ENCODE results near the gene GNG2. TPM values are rescaled to one million over a fixed set of nuclear protein-coding genes. Genes with fewer than 3 reads are reported as not detected.

GNG2 gene
- total and polyA plus RNA-seq, 2 experiments from 2014 or later = 9.9 to 14.8 TPM

DNA sequence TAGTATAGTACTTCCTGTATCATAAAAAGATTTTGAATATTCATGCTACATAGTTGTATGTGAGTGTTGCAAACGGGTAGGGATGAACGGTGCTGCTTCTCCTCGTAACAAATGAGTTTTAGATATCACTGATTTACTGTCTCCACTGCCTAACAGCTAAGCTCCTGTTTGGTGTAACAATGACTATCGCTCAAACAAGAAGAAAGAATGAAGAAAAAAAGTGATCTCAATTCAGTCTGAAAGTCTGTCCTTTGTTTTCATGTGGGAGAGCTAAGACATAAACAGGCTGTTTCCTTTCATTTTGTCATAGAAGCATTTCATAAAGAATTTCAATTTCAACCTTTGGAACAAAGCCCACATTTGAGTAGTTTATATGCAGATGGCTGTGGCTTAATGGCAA is 102.9 kb downstream of the GNG2 start (continued):
- TF ChIP-seq, protein P1, sequence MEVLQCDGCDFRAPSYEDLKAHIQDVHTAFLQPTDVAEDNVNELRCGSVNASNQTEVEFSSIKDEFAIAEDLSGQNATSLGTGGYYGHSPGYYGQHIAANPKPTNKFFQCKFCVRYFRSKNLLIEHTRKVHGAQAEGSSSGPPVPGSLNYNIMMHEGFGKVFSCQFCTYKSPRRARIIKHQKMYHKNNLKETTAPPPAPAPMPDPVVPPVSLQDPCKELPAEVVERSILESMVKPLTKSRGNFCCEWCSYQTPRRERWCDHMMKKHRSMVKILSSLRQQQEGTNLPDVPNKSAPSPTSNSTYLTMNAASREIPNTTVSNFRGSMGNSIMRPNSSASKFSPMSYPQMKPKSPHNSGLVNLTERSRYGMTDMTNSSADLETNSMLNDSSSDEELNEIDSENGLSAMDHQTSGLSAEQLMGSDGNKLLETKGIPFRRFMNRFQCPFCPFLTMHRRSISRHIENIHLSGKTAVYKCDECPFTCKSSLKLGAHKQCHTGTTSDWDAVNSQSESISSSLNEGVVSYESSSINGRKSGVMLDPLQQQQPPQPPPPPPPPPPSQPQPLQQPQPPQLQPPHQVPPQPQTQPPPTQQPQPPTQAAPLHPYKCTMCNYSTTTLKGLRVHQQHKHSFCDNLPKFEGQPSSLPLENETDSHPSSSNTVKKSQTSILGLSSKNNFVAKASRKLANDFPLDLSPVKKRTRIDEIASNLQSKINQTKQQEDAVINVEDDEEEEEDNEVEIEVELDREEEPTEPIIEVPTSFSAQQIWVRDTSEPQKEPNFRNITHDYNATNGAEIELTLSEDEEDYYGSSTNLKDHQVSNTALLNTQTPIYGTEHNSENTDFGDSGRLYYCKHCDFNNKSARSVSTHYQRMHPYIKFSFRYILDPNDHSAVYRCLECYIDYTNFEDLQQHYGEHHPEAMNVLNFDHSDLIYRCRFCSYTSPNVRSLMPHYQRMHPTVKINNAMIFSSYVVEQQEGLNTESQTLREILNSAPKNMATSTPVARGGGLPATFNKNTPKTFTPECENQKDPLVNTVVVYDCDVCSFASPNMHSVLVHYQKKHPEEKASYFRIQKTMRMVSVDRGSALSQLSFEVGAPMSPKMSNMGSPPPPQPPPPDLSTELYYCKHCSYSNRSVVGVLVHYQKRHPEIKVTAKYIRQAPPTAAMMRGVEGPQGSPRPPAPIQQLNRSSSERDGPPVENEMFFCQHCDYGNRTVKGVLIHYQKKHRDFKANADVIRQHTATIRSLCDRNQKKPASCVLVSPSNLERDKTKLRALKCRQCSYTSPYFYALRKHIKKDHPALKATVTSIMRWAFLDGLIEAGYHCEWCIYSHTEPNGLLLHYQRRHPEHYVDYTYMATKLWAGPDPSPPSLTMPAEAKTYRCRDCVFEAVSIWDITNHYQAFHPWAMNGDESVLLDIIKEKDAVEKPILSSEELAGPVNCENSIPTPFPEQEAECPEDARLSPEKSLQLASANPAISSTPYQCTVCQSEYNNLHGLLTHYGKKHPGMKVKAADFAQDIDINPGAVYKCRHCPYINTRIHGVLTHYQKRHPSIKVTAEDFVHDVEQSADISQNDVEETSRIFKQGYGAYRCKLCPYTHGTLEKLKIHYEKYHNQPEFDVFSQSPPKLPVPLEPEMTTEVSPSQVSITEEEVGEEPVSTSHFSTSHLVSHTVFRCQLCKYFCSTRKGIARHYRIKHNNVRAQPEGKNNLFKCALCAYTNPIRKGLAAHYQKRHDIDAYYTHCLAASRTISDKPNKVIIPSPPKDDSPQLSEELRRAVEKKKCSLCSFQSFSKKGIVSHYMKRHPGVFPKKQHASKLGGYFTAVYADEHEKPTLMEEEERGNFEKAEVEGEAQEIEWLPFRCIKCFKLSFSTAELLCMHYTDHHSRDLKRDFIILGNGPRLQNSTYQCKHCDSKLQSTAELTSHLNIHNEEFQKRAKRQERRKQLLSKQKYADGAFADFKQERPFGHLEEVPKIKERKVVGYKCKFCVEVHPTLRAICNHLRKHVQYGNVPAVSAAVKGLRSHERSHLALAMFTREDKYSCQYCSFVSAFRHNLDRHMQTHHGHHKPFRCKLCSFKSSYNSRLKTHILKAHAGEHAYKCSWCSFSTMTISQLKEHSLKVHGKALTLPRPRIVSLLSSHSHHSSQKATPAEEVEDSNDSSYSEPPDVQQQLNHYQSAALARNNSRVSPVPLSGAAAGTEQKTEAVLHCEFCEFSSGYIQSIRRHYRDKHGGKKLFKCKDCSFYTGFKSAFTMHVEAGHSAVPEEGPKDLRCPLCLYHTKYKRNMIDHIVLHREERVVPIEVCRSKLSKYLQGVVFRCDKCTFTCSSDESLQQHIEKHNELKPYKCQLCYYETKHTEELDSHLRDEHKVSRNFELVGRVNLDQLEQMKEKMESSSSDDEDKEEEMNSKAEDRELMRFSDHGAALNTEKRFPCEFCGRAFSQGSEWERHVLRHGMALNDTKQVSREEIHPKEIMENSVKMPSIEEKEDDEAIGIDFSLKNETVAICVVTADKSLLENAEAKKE (CRISPR knock-in tag; IDR thresholded peaks at IDR 0.05) = no peak

GRCh38 chr14:51967521-51967920 is 107.1 kb downstream of the GNG2 start:
- peaks cover 3% of the 10 kb centered on the region for H3K27me3 Mint-ChIP-seq (ENCODE audit: insufficient read depth, low read depth, poor library complexity)
- H3K27me3 ChIP-seq (ENCODE audit: insufficient read depth) = no peaks in the 10 kb centered on the region
- H3K4me3 Mint-ChIP-seq = no peak overlapping the region
- no peak overlapping the region for H3K27ac Mint-ChIP-seq
- H3F3A ChIP-seq (replicated peaks; ENCODE audit: low read depth) = no peaks in the 10 kb centered on the region
- H3K36me3 ChIP-seq (ENCODE audit: insufficient read depth) = no peaks in the 10 kb centered on the region
- TF ChIP-seq ZNF114 (CRISPR knock-in tag; IDR thresholded peaks at IDR 0.05) (no peak), JUNB (IDR thresholded peaks at IDR 0.05; ENCODE audit: unreplicated experiment) (no peak), POLR2AphosphoS5 (IDR thresholded peaks at IDR 0.05; ENCODE audit: low read depth) (no peak)
- peaks cover 3% of the 10 kb centered on the region for H3K4me1 Mint-ChIP-seq
- DNase-seq (ENCODE audit: low spot score) (no peak), ATAC-seq (no peak)
- H3K9me3 Mint-ChIP-seq = no peaks in the 10 kb centered on the region
- no peaks in the 10 kb centered on the region for H3K9me2 ChIP-seq (ENCODE audit: insufficient read depth)
- H4K20me1 ChIP-seq (replicated peaks; ENCODE audit: insufficient read depth) = no peaks in the 10 kb centered on the region
- H3K4me2 ChIP-seq = no peak overlapping the region
- no peaks in the 10 kb centered on the region for H3K36me3 Mint-ChIP-seq (ENCODE audit: low read depth)
- H2AFZ ChIP-seq = no peak overlapping the region
- no peaks in the 10 kb centered on the region for H3K79me2 ChIP-seq (replicated peaks; ENCODE audit: insufficient read depth)
- H3K4me1 ChIP-seq (ENCODE audit: insufficient read depth) = no peaks in the 10 kb centered on the region
- H3K4me3 ChIP-seq = no peak overlapping the region
- H3K27ac ChIP-seq (ENCODE audit: low read depth) = no peak overlapping the region

DNA sequence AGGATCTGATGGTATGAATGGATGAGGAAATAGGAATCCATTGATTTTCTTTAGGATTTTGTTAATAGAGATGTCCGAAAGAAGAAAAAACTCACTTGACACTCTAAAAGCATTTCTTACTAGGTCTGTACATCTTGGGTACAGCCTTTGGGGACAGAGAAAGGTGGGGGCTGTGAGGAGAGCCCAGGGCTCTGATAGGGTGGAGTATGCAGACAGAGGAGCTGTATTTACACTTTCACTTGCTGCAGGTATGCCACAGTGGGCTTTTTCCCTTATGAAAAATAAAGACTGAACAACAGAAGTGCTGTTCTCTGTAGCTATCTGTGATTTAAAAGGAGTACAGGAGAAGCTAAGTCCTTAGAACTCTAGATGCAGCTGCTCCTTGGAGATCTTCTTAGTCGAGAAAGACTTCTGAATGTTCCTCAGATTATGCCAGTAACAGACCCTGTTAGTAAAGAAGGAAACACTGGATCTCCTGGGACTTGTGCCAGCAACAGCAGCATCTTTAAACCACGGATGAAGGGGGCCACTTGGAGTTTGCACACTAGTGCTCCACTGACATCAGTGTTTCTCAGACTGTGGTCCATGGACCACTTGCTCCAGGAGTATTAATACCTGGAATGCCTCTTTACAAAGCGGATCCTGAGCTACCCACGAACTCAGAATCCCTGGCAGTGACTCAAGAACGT is 109.6 kb downstream of the GNG2 start:
- ATAC-seq (no peak), DNase-seq (ENCODE audit: low spot score) (no peak)
- Histone ChIP-seq H4K20me1 (replicated peaks; ENCODE audit: insufficient read depth) (no peaks in the 10 kb centered on the region), H3K27ac (ENCODE audit: low read depth) (no peak overlapping the region), H3K36me3 (ENCODE audit: insufficient read depth) (no peaks in the 10 kb centered on the region), H3F3A (replicated peaks; ENCODE audit: low read depth) (no peaks in the 10 kb centered on the region), H3K79me2 (replicated peaks; ENCODE audit: insufficient read depth) (no peaks in the 10 kb centered on the region), H2AFZ (no peak overlapping the region), H3K27me3 (ENCODE audit: insufficient read depth) (no peaks in the 10 kb centered on the region), H3K4me3 (no peak overlapping the region), H3K4me1 (ENCODE audit: insufficient read depth) (no peaks in the 10 kb centered on the region), H3K9me2 (ENCODE audit: insufficient read depth) (no peaks in the 10 kb centered on the region), H3K4me2 (no peak overlapping the region)
- Mint-ChIP-seq H3K4me3 (no peak overlapping the region), H3K27ac (no peak overlapping the region), H3K36me3 (ENCODE audit: low read depth) (no peaks in the 10 kb centered on the region), H3K27me3 (ENCODE audit: insufficient read depth, low read depth, poor library complexity) (peaks cover 3% of the 10 kb centered on the region), H3K9me3 (no peaks in the 10 kb centered on the region), H3K4me1 (no peaks in the 10 kb centered on the region)
- TF ChIP-seq, protein P2, sequence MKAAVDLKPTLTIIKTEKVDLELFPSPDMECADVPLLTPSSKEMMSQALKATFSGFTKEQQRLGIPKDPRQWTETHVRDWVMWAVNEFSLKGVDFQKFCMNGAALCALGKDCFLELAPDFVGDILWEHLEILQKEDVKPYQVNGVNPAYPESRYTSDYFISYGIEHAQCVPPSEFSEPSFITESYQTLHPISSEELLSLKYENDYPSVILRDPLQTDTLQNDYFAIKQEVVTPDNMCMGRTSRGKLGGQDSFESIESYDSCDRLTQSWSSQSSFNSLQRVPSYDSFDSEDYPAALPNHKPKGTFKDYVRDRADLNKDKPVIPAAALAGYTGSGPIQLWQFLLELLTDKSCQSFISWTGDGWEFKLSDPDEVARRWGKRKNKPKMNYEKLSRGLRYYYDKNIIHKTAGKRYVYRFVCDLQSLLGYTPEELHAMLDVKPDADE (IDR thresholded peaks at IDR 0.05) = no peak
- TF ChIP-seq CREB1 (CRISPR knock-in tag; IDR thresholded peaks at IDR 0.05; ENCODE audit: low read depth) (no peak), POLR2AphosphoS5 (IDR thresholded peaks at IDR 0.05; ENCODE audit: low read depth) (no peak), JUNB (IDR thresholded peaks at IDR 0.05; ENCODE audit: unreplicated experiment) (no peak), EZH2 (IDR thresholded peaks at IDR 0.05; ENCODE audit: low read depth, unreplicated experiment) (no peak), EZH2phosphoT487 (IDR thresholded peaks at IDR 0.05; ENCODE audit: unreplicated experiment) (no peak)
- TF ChIP-seq, protein P3, sequence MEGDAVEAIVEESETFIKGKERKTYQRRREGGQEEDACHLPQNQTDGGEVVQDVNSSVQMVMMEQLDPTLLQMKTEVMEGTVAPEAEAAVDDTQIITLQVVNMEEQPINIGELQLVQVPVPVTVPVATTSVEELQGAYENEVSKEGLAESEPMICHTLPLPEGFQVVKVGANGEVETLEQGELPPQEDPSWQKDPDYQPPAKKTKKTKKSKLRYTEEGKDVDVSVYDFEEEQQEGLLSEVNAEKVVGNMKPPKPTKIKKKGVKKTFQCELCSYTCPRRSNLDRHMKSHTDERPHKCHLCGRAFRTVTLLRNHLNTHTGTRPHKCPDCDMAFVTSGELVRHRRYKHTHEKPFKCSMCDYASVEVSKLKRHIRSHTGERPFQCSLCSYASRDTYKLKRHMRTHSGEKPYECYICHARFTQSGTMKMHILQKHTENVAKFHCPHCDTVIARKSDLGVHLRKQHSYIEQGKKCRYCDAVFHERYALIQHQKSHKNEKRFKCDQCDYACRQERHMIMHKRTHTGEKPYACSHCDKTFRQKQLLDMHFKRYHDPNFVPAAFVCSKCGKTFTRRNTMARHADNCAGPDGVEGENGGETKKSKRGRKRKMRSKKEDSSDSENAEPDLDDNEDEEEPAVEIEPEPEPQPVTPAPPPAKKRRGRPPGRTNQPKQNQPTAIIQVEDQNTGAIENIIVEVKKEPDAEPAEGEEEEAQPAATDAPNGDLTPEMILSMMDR (conservative IDR thresholded peaks at IDR 0.05; ENCODE audit: low read depth in 2 of 2) = no peak
